22Rv1 (cell line): ENCODE results near the gene GID8.

Experiments used
- CTCF ChIP-seq: fragments of 450-650 bp; IDR thresholded peaks from 2 replicates; pipeline ENCODE4 v1.5.1; 2017; ENCODE audit warnings: mild to moderate bottlenecking
- ZFX ChIP-seq: fragments of 450-650 bp; IDR thresholded peaks from 2 replicates; pipeline ENCODE4 v1.6.1; 2017; ENCODE audit warnings: antibody characterized with exemption, borderline replicate concordance

GRCh38 chr20:62918147-62918546 lies 19.8 kb upstream of the GID8 start:
- TF ChIP-seq CTCF (no peak), ZFX (no peak)
